MCF 10A (cell line): ENCODE results near the gene GAN. TPM values are rescaled to one million over a fixed set of nuclear protein-coding genes. Genes with fewer than 3 reads are reported as not detected.

Experiments
- BruUV-seq: library from RNA; stranded (reverse); fragments of 400-500 nt; replicated peaks from 2 replicates; lab custom pipeline; 2021; lab: Mats Ljungman, UMichigan
- CTCF ChIA-PET: fragments of 300-600 bp; sonication (Branson Sonifier 250); formaldehyde crosslinking; extraction: SDS; loops from one replicate; lab custom pipeline; 2021; ENCODE audit warnings: antibody characterized with exemption, inconsistent platforms; lab: Yijun Ruan, JAX
- POLR2A ChIA-PET: fragments of 300-600, 350-650 bp; sonication (Branson Sonifier 250); formaldehyde crosslinking; extraction: SDS; loops from one replicate; lab custom pipeline; 2020; ENCODE audit warnings: antibody characterized with exemption, inconsistent platforms; lab: Yijun Ruan, JAX
- DNase-seq: peaks from one replicate; pipeline ENCODE4 v3.0.0-alpha.2; 2018; ENCODE audit not compliant: unreplicated experiment
- H3K27ac Mint-ChIP-seq: one replicate; pipeline ENCODE4 v1.8.0; 2022; ENCODE audit warnings: mild to moderate bottlenecking, low read depth, mixed read lengths; ENCODE audit not compliant: unreplicated experiment
- H3K27me3 Mint-ChIP-seq: one replicate; pipeline ENCODE4 v1.8.0; 2022; ENCODE audit warnings: mixed read lengths; ENCODE audit not compliant: insufficient read depth, unreplicated experiment
- H3K36me3 Mint-ChIP-seq: one replicate; pipeline ENCODE4 v1.8.0; 2022; ENCODE audit warnings: mild to moderate bottlenecking, moderate library complexity, mixed read lengths; ENCODE audit not compliant: insufficient read depth, unreplicated experiment
- H3K4me1 Mint-ChIP-seq: one replicate; pipeline ENCODE4 v1.8.0; 2022; ENCODE audit warnings: mixed read lengths; ENCODE audit not compliant: insufficient read depth, unreplicated experiment
- H3K4me3 Mint-ChIP-seq: one replicate; pipeline ENCODE4 v1.8.0; 2022; ENCODE audit warnings: mild to moderate bottlenecking, moderate library complexity, mixed read lengths; ENCODE audit not compliant: unreplicated experiment
- H3K9me3 Mint-ChIP-seq: one replicate; pipeline ENCODE4 v1.8.0; 2022; ENCODE audit warnings: mixed read lengths; ENCODE audit not compliant: unreplicated experiment
- CTCF ChIP-seq: fragments of 200-600 bp; IDR thresholded peaks from one replicate; pipeline ENCODE4 v1.8.0; 2022; ENCODE audit warnings: antibody characterized with exemption, mild to moderate bottlenecking; ENCODE audit not compliant: unreplicated experiment
- intact Hi-C: fragments of 100-400 bp; cut with micrococcal nuclease; formaldehyde crosslinking; loops from 2 replicates; pipeline ENCODE4 v1.14.1; 2022
- total RNA-seq: library from RNA; stranded (reverse); gene quantifications from 2 replicates; pipeline ENCODE4 v1.2.3, GENCODE V29; 2022

GAN gene
- total RNA-seq, 1 experiment from 2014 or later: 12.4 TPM

DNA sequence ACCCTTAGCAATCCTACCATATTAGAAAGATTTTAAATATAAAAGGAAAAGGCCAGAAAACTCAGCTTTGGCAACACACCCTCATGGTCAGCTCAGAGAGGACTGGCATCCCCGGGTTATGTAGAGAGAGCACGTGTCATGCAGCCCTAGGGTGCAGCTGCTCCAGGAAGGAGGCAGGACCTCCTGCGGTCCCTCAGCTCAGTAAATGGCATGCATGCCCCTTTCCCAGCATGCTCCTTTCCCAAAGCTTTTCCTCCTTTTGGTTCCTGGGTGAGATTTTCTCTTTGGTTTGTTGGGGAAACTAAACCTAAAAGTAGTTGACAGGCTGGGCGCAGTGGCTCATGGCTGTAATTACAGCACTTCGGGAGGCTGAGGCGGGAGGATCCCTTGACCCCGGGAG, 3.9 kb downstream of the GAN start:
- TF ChIP-seq CTCF: no peak
- peaks cover 26% of the 10 kb centered on the region for H3K4me1 Mint-ChIP-seq

DNA sequence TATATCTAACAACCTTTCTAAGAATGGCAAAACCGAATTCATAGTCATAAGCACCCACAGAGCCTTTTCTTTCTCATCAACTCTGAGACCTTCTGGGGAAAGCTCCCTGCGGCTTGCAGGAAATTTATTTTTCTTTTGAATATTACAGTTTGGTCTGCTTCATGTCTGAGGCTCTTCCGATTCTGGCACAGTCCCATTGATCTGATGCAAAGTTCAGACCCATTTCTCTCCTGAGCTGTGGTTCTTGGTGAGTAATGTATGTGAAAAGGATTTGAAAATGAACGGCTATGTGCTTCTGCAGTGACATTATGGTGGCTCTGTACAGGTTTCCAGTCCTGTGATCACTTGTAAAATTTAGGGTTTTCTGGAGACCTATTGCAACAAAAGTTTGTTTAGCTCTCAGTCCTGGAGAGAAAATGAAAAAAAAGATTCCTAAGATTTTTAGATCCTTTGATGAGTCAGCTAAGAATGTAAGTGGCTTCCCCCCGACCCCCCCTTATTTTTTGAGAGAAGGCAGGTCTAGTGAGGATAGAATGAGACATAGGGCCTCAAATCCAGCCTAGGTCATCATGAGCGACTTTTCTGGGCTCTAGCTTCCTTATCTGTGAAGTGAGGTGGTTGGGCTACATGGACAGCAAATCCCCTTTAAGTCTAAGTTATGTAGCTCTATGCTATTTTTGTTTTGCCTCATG, 4.6 kb downstream of the GAN start:
- Mint-ChIP-seq H3K27ac (peak overlapping the region; percentile 49), H3K4me1 (peaks cover 24% of the 10 kb centered on the region), H3K4me3 (no peak overlapping the region), H3K9me3 (no peaks in the 10 kb centered on the region), H3K36me3 (no peaks in the 10 kb centered on the region), H3K27me3 (no peaks in the 10 kb centered on the region)
- ChIA-PET CTCF (interaction anchor here (0.5 to 1.5 kb wide), 11 partner anchors 8 to 404 kb away, joined by 3 to 7 read pairs (median 4); partner anchors contain the start of gene ATMIN), POLR2A (interaction anchor here (0.6 to 2.0 kb wide), 8 partner anchors 8 to 208 kb away, joined by 3 to 18 read pairs (median 4); no protein-coding TSS in a partner anchor)
- TF ChIP-seq CTCF: no peak
- peak; percentile 26 for DNase-seq
- no TSS peak for BruUV-seq
- intact Hi-C loops: loop anchor here (5.0 to 10.0 kb wide), 2 partner anchors 33 to 285 kb away; partner anchors contain the start of gene ATMIN

More for the DNA sequence above, 3.9 kb downstream of the GAN start:
- no TSS peak for BruUV-seq
- intact Hi-C loops: loop anchor here (5.0 to 10.0 kb wide), 2 partner anchors 34 to 284 kb away; partner anchors contain the start of gene ATMIN
- H3K27me3 Mint-ChIP-seq: no peaks in the 10 kb centered on the region
- H3K4me3 Mint-ChIP-seq: no peak overlapping the region
- no peaks in the 10 kb centered on the region for H3K36me3 Mint-ChIP-seq
- no peak for DNase-seq
- CTCF ChIA-PET: interaction anchor here (0.5 to 1.5 kb wide), 8 partner anchors 9 to 419 kb away, joined by 3 to 7 read pairs (median 4); no protein-coding TSS in a partner anchor
- H3K9me3 Mint-ChIP-seq: no peaks in the 10 kb centered on the region
- POLR2A ChIA-PET: interaction anchor here (0.6 to 2.0 kb wide), 7 partner anchors 9 to 312 kb away, joined by 3 to 18 read pairs (median 4); partner anchors contain the start of genes CENPN and CMC2
- no peak overlapping the region for H3K27ac Mint-ChIP-seq

GRCh38 chr16:81321039-81321438, 6.3 kb downstream of the GAN start:
- no TSS peak for BruUV-seq
- ChIA-PET CTCF (interaction anchor here (1.4 kb wide), 1 partner anchor 57 kb away, joined by 3 read pairs; no protein-coding TSS in a partner anchor), POLR2A (no interaction called here)
- intact Hi-C loops: no loop called here
- TF ChIP-seq CTCF: no peak
- Mint-ChIP-seq H3K36me3 (peaks cover 8% of the 10 kb centered on the region), H3K27ac (no peak overlapping the region), H3K27me3 (no peaks in the 10 kb centered on the region), H3K4me3 (no peak overlapping the region), H3K9me3 (no peaks in the 10 kb centered on the region), H3K4me1 (peaks cover 34% of the 10 kb centered on the region)
- DNase-seq: no peak

- ChIA-PET POLR2A (no interaction called here), CTCF (no interaction called here)
- Mint-ChIP-seq H3K36me3 (peaks cover 9% of the 10 kb centered on the region), H3K4me1 (peaks cover 35% of the 10 kb centered on the region), H3K4me3 (no peak overlapping the region), H3K9me3 (no peaks in the 10 kb centered on the region), H3K27me3 (no peaks in the 10 kb centered on the region), H3K27ac (no peak overlapping the region)
- intact Hi-C loops: no loop called here
- TF ChIP-seq CTCF: no peak
- no peak for DNase-seq
- no TSS peak for BruUV-seq
Observed at GRCh38 chr16:81321536-81321935, 6.8 kb downstream of the GAN start.
